ENCODE results near the gene PNMA8A. TPM values are rescaled to one million over a fixed set of nuclear protein-coding genes. Genes with fewer than 3 reads are reported as not detected.

Gene PNMA8A
- polyA plus RNA-seq, 5 donors = 11.6 to 15.8 (median 14.8) TPM

GRCh38 chr19:46493236-46494145 is 22.1 kb upstream of the PNMA8A start:
- DNase-seq = peak in 1 of 2 donors; percentile 53

GRCh38 chr19:46492841-46493235 is 21.5 kb upstream of the PNMA8A start:
- no peak for DNase-seq

GRCh38 chr19:46491975-46492682 is 20.8 kb upstream of the PNMA8A start:
- no peak for DNase-seq

GRCh38 chr19:46490774-46491173 is 19.4 kb upstream of the PNMA8A start:
- DNase-seq = no peak

GRCh38 chr19:46489445-46490272 is 18.3 kb upstream of the PNMA8A start:
- DNase-seq = no peak

- DNase-seq = no peak
Observed at GRCh38 chr19:46488551-46488950, 17.2 kb upstream of the PNMA8A start.

GRCh38 chr19:46487802-46488445 is 16.6 kb upstream of the PNMA8A start:
- DNase-seq = peak; percentile 70 to 79

- DNase-seq = no peak
Observed at GRCh38 chr19:46487178-46487801, 15.9 kb upstream of the PNMA8A start.

- DNase-seq = no peak
Observed at GRCh38 chr19:46486358-46486757, 15.0 kb upstream of the PNMA8A start.

- DNase-seq = no peak
Observed at GRCh38 chr19:46484656-46485055, 13.3 kb upstream of the PNMA8A start.

GRCh38 chr19:46482631-46483030 is 11.3 kb upstream of the PNMA8A start:
- no peak for DNase-seq

- peak in 1 of 2 donors; percentile 49 for DNase-seq
Observed at GRCh38 chr19:46481947-46482346, 10.6 kb upstream of the PNMA8A start.

- DNase-seq = no peak
Observed at GRCh38 chr19:46481223-46481848, 10.0 kb upstream of the PNMA8A start.

GRCh38 chr19:46480415-46480814 is 9.1 kb upstream of the PNMA8A start:
- DNase-seq = peak; percentile 87 to 92

GRCh38 chr19:46478356-46478986 is 7.1 kb upstream of the PNMA8A start:
- DNase-seq = peak in 1 of 2 donors; percentile 24

GRCh38 chr19:46475986-46476385 is 4.6 kb upstream of the PNMA8A start:
- DNase-seq = no peak

- DNase-seq = no peak
Observed at GRCh38 chr19:46474211-46474610, 2.8 kb upstream of the PNMA8A start.

- no peak for DNase-seq
Observed at GRCh38 chr19:46472592-46472991, 1.2 kb upstream of the PNMA8A start.

- DNase-seq = no peak
Observed at GRCh38 chr19:46471811-46472543, 614 bp upstream of the PNMA8A start.
